Measurements from ENCODE around the gene NTHL1.

NTHL1 gene

GRCh38 chr16:2028620-2029220 is 18.9 kb downstream of the NTHL1 start:
- peak; percentile 68 for TF ChIP-seq TCF12 (IDR thresholded peaks at IDR 0.05; ENCODE audit: low read depth)
- TF ChIP-seq ZBTB7A (IDR thresholded peaks at IDR 0.05; ENCODE audit: low read depth), result no peak
- TF ChIP-seq YY1 (IDR thresholded peaks at IDR 0.05; ENCODE audit: low read depth), result no peak
- no peak for TF ChIP-seq TAF1 (IDR thresholded peaks at IDR 0.05; ENCODE audit: low read depth)
- TF ChIP-seq MAX (IDR thresholded peaks at IDR 0.05), result no peak

GRCh38 chr16:2028146-2028545 is 19.5 kb downstream of the NTHL1 start:
- TF ChIP-seq MAX (IDR thresholded peaks at IDR 0.05) (no peak), CEBPB (IDR thresholded peaks at IDR 0.05) (no peak), YY1 (IDR thresholded peaks at IDR 0.05; ENCODE audit: low read depth) (no peak), TAF1 (IDR thresholded peaks at IDR 0.05; ENCODE audit: low read depth) (no peak), EP300 (IDR thresholded peaks at IDR 0.05; ENCODE audit: borderline replicate concordance) (no peak)

- TF ChIP-seq YY1 (IDR thresholded peaks at IDR 0.05; ENCODE audit: low read depth) (no peak; the same call in 1 of the 2 replicates), CREB1 (IDR thresholded peaks at IDR 0.05; ENCODE audit: low read depth) (no peak), EP300 (IDR thresholded peaks at IDR 0.05; ENCODE audit: borderline replicate concordance) (no peak), REST (IDR thresholded peaks at IDR 0.05; ENCODE audit: low read depth) (no peak), ZBTB7A (IDR thresholded peaks at IDR 0.05; ENCODE audit: low read depth) (no peak), TCF12 (IDR thresholded peaks at IDR 0.05; ENCODE audit: low read depth) (no peak), USF1 (IDR thresholded peaks at IDR 0.05) (no peak)
Measured at GRCh38 chr16:2027024-2028010, 20.3 kb downstream of the NTHL1 start.

- TF ChIP-seq EGR1 (IDR thresholded peaks at IDR 0.05) (peak; percentile 58), RAD21 (IDR thresholded peaks at IDR 0.05; ENCODE audit: low read depth) (no peak), REST (IDR thresholded peaks at IDR 0.05; ENCODE audit: low read depth) (no peak), TAF1 (IDR thresholded peaks at IDR 0.05; ENCODE audit: low read depth) (peak; percentile 25; the same call in 1 of the 2 replicates)
Measured at GRCh38 chr16:2026461-2027023, 21.1 kb downstream of the NTHL1 start, which contains the start of gene NHERF2. NHERF2 (plus strand) TSS chr16:2026902; CDS start chr16:2027006, 104 bp downstream.

- TF ChIP-seq EP300 (IDR thresholded peaks at IDR 0.05; ENCODE audit: borderline replicate concordance) (no peak), MAX (IDR thresholded peaks at IDR 0.05) (no peak), YY1 (IDR thresholded peaks at IDR 0.05; ENCODE audit: low read depth) (no peak), ZBTB7A (IDR thresholded peaks at IDR 0.05; ENCODE audit: low read depth) (no peak), REST (IDR thresholded peaks at IDR 0.05; ENCODE audit: low read depth) (no peak), TEAD4 (IDR thresholded peaks at IDR 0.05) (no peak)
Measured at GRCh38 chr16:2025878-2026460, 21.7 kb downstream of the NTHL1 start.

Measured in Ishikawa (cell line).